T-helper 1 cell treated with Interleukin-12 subunit alpha and Interleukin-12 subunit beta and Interleukin-4 antibody, amounts not matched to agents 30 μg/mL and 1 μg/mL, for 36 hours (primary cell): ENCODE measurements around the gene DIS3L2.
"Not testable (repeated sequence)": the region's sequence is repeated elsewhere in the genome, so short reads cannot be mapped to it uniquely, and the experiment has no call there.

Experiments used
- H3K27ac Mint-ChIP-seq: one replicate; pipeline ENCODE4 v1.8.0; 2021; ENCODE audit warnings: mild to moderate bottlenecking, mixed read lengths
- H3K27me3 Mint-ChIP-seq: one replicate; pipeline ENCODE4 v1.8.0; 2021; ENCODE audit warnings: low read depth, mixed read lengths
- H3K36me3 Mint-ChIP-seq: one replicate; pipeline ENCODE4 v1.8.0; 2021; ENCODE audit warnings: low read depth, mixed read lengths
- H3K4me1 Mint-ChIP-seq: one replicate; pipeline ENCODE4 v1.8.0; 2021; ENCODE audit warnings: low read depth, mixed read lengths
- H3K4me3 Mint-ChIP-seq: one replicate; pipeline ENCODE4 v1.8.0; 2021; ENCODE audit warnings: mild to moderate bottlenecking, moderate library complexity, mixed read lengths
- H3K9me3 Mint-ChIP-seq: one replicate; pipeline ENCODE4 v1.8.0; 2021; ENCODE audit warnings: mixed read lengths

Gene DIS3L2

GRCh38 chr2:232313645-232314044, 352.1 kb downstream of the DIS3L2 start:
- peaks cover 27% of the 10 kb centered on the region for H3K9me3 Mint-ChIP-seq
- H3K27ac Mint-ChIP-seq: peak overlapping the region; percentile 45
- H3K4me3 Mint-ChIP-seq, H3K27me3 Mint-ChIP-seq: not testable (repeated sequence)
- peaks cover 16% of the 10 kb centered on the region for H3K36me3 Mint-ChIP-seq
- H3K4me1 Mint-ChIP-seq: peaks cover 66% of the 10 kb centered on the region

- H3K4me1 Mint-ChIP-seq: peaks cover 61% of the 10 kb centered on the region
- peak overlapping the region; percentile 71 for H3K4me3 Mint-ChIP-seq
- H3K27me3 Mint-ChIP-seq: no peaks in the 10 kb centered on the region
- peaks cover 16% of the 10 kb centered on the region for H3K36me3 Mint-ChIP-seq
- H3K27ac Mint-ChIP-seq: peak overlapping the region; percentile 94
- H3K9me3 Mint-ChIP-seq: peaks cover 27% of the 10 kb centered on the region
Measured at GRCh38 chr2:232315049-232315922, 353.8 kb downstream of the DIS3L2 start.

GRCh38 chr2:232315923-232316299, 354.4 kb downstream of the DIS3L2 start:
- H3K4me3 Mint-ChIP-seq: peak overlapping the region; percentile 18
- peaks cover 16% of the 10 kb centered on the region for H3K36me3 Mint-ChIP-seq
- H3K27ac Mint-ChIP-seq: peak overlapping the region; percentile 94
- H3K9me3 Mint-ChIP-seq: peaks cover 27% of the 10 kb centered on the region
- no peaks in the 10 kb centered on the region for H3K27me3 Mint-ChIP-seq
- H3K4me1 Mint-ChIP-seq: peaks cover 57% of the 10 kb centered on the region

- H3K4me1 Mint-ChIP-seq: peaks cover 59% of the 10 kb centered on the region
- no peak overlapping the region for H3K4me3 Mint-ChIP-seq
- no peaks in the 10 kb centered on the region for H3K27me3 Mint-ChIP-seq
- peak overlapping the region; percentile 94 for H3K27ac Mint-ChIP-seq
- peaks cover 27% of the 10 kb centered on the region for H3K9me3 Mint-ChIP-seq
- peaks cover 14% of the 10 kb centered on the region for H3K36me3 Mint-ChIP-seq
Measured at GRCh38 chr2:232316461-232317330, 355.2 kb downstream of the DIS3L2 start.

- Mint-ChIP-seq H3K27me3 (no peaks in the 10 kb centered on the region), H3K9me3 (peaks cover 11% of the 10 kb centered on the region), H3K4me3 (no peak overlapping the region), H3K27ac (no peak overlapping the region), H3K36me3 (peaks cover 9% of the 10 kb centered on the region), H3K4me1 (peaks cover 66% of the 10 kb centered on the region)
Measured at GRCh38 chr2:232318169-232318855, 356.8 kb downstream of the DIS3L2 start.

GRCh38 chr2:232319067-232319802, 357.7 kb downstream of the DIS3L2 start:
- peaks cover 4% of the 10 kb centered on the region for H3K36me3 Mint-ChIP-seq
- H3K27ac Mint-ChIP-seq: peak overlapping the region; percentile 55

GRCh38 chr2:232319803-232320442, 358.4 kb downstream of the DIS3L2 start:
- peak overlapping the region; percentile 57 for H3K27ac Mint-ChIP-seq
- H3K4me3 Mint-ChIP-seq: no peak overlapping the region
- H3K36me3 Mint-ChIP-seq: no peaks in the 10 kb centered on the region
- peaks cover 56% of the 10 kb centered on the region for H3K4me1 Mint-ChIP-seq
- peaks cover under 1% of the 10 kb centered on the region for H3K9me3 Mint-ChIP-seq
- no peaks in the 10 kb centered on the region for H3K27me3 Mint-ChIP-seq

More at GRCh38 chr2:232319067-232319802, 357.7 kb downstream of the DIS3L2 start:
- Mint-ChIP-seq H3K4me3 (no peak overlapping the region), H3K27me3 (no peaks in the 10 kb centered on the region), H3K4me1 (peaks cover 61% of the 10 kb centered on the region), H3K9me3 (peaks cover 6% of the 10 kb centered on the region)

- Mint-ChIP-seq H3K9me3 (no peaks in the 10 kb centered on the region), H3K27ac (peak overlapping the region; percentile 57), H3K27me3 (no peaks in the 10 kb centered on the region), H3K4me3 (no peak overlapping the region), H3K36me3 (no peaks in the 10 kb centered on the region), H3K4me1 (peaks cover 52% of the 10 kb centered on the region)
Measured at GRCh38 chr2:232320443-232320803, 358.9 kb downstream of the DIS3L2 start.

- peak overlapping the region; percentile 31 for H3K4me3 Mint-ChIP-seq
Measured at GRCh38 chr2:232321156-232321816, 359.8 kb downstream of the DIS3L2 start.

GRCh38 chr2:232321817-232322559, 360.5 kb downstream of the DIS3L2 start:
- H3K4me1 Mint-ChIP-seq: peaks cover 37% of the 10 kb centered on the region
- H3K27ac Mint-ChIP-seq: peak overlapping the region; percentile 83
- H3K36me3 Mint-ChIP-seq: no peaks in the 10 kb centered on the region
- no peaks in the 10 kb centered on the region for H3K27me3 Mint-ChIP-seq
- H3K4me3 Mint-ChIP-seq: peak overlapping the region; percentile 31
- H3K9me3 Mint-ChIP-seq: no peaks in the 10 kb centered on the region

More at GRCh38 chr2:232321156-232321816, 359.8 kb downstream of the DIS3L2 start:
- H3K27ac Mint-ChIP-seq: peak overlapping the region; percentile 83
- H3K36me3 Mint-ChIP-seq: no peaks in the 10 kb centered on the region
- H3K27me3 Mint-ChIP-seq: no peaks in the 10 kb centered on the region
- no peaks in the 10 kb centered on the region for H3K9me3 Mint-ChIP-seq
- H3K4me1 Mint-ChIP-seq: peaks cover 44% of the 10 kb centered on the region

GRCh38 chr2:232322560-232323327, 361.2 kb downstream of the DIS3L2 start:
- H3K9me3 Mint-ChIP-seq: no peaks in the 10 kb centered on the region
- no peaks in the 10 kb centered on the region for H3K27me3 Mint-ChIP-seq
- H3K36me3 Mint-ChIP-seq: no peaks in the 10 kb centered on the region
- no peak overlapping the region for H3K4me3 Mint-ChIP-seq
- peaks cover 37% of the 10 kb centered on the region for H3K4me1 Mint-ChIP-seq
- peak overlapping the region; percentile 69 for H3K27ac Mint-ChIP-seq

- Mint-ChIP-seq H3K9me3 (no peaks in the 10 kb centered on the region), H3K4me1 (peaks cover 37% of the 10 kb centered on the region), H3K27ac (no peak overlapping the region), H3K36me3 (no peaks in the 10 kb centered on the region), H3K4me3 (no peak overlapping the region), H3K27me3 (no peaks in the 10 kb centered on the region)
Measured at GRCh38 chr2:232323328-232323650, 361.8 kb downstream of the DIS3L2 start.
